HepG2 (cell line): ENCODE measurements around the gene TNFAIP6. TPM values are rescaled to one million over a fixed set of nuclear protein-coding genes. Genes with fewer than 3 reads are reported as not detected.

Experiments used
- ATF7 ChIP-seq, 2 experiments: fragments of 450-650 bp in 1 of 2; sonication (generic) in 1 of 2; formaldehyde crosslinking in 1 of 2; IDR thresholded peaks; 2 replicates each; pipeline versions ENCODE4 v1.4.0 to v1.6.1; 2016 to 2020; ENCODE audit warnings: antibody characterized with exemption in 1 of 2, mild to moderate bottlenecking in 1 of 2, missing genetic modification reagents in 1 of 2
- CEBPB ChIP-seq: IDR thresholded peaks from 2 replicates; pipeline ENCODE4 v1.6.1; 2011; ENCODE audit warnings: low read depth, low read length, improper control_type of control experiment, borderline replicate concordance
- FIP1L1 ChIP-seq: fragments of 200-400 bp; formaldehyde crosslinking; IDR thresholded peaks from 2 replicates; pipeline ENCODE4 v1.6.1; 2018; ENCODE audit warnings: low read depth, mild to moderate bottlenecking, low read length, moderate library complexity, borderline replicate concordance; ENCODE audit not compliant: insufficient read depth
- HBP1 ChIP-seq: IDR thresholded peaks from 2 replicates; pipeline ENCODE4 v1.6.1; 2016; ENCODE audit warnings: low read depth, control low read depth
- KDM5A ChIP-seq: fragments of 200-600 bp; sonication (generic); IDR thresholded peaks from 2 replicates; pipeline ENCODE4 v1.7.0; 2018; ENCODE audit warnings: antibody characterized with exemption, mild to moderate bottlenecking, low read length, borderline replicate concordance
- MYNN ChIP-seq: sonication (generic); formaldehyde crosslinking; IDR thresholded peaks from 2 replicates; pipeline ENCODE4 v1.4.0; 2020; ENCODE audit warnings: mild to moderate bottlenecking, low read depth, missing genetic modification reagents
- PLSCR1 ChIP-seq: sonication (generic); formaldehyde crosslinking; IDR thresholded peaks from 2 replicates; pipeline ENCODE4 v1.5.0; 2020; ENCODE audit warnings: missing genetic modification reagents, mild to moderate bottlenecking, borderline replicate concordance
- SNAPC2 ChIP-seq: sonication (generic); formaldehyde crosslinking; IDR thresholded peaks from 2 replicates; pipeline ENCODE4 v1.8.1; 2022; ENCODE audit warnings: mild to moderate bottlenecking, missing genetic modification reagents
- TAF15 ChIP-seq: fragments of 200-400 bp; formaldehyde crosslinking; IDR thresholded peaks from one replicate; pipeline ENCODE4 v1.6.1; 2018; ENCODE audit warnings: mild to moderate bottlenecking, low read depth, low read length; ENCODE audit not compliant: poor library complexity, severe bottlenecking
- ZBTB3 ChIP-seq: sonication (generic); formaldehyde crosslinking; IDR thresholded peaks from 2 replicates; pipeline ENCODE4 v1.4.0; 2020; ENCODE audit warnings: low read depth, mild to moderate bottlenecking, moderate library complexity, missing genetic modification reagents, borderline replicate concordance
- ZMAT3 ChIP-seq: sonication (generic); formaldehyde crosslinking; conservative IDR thresholded peaks from 2 replicates; pipeline ENCODE4 v1.7.0; 2021; ENCODE audit warnings: missing genetic modification reagents
- ZMAT5 ChIP-seq: sonication (generic); formaldehyde crosslinking; IDR thresholded peaks from 2 replicates; pipeline ENCODE4 v1.5.0; 2020; ENCODE audit warnings: mild to moderate bottlenecking, low read depth, missing genetic modification reagents, borderline replicate concordance
- ZMYM3 ChIP-seq: sonication (generic); formaldehyde crosslinking; IDR thresholded peaks from 2 replicates; pipeline ENCODE4 v1.5.1; 2020; ENCODE audit warnings: mild to moderate bottlenecking, missing genetic modification reagents
- ZNF3 ChIP-seq: IDR thresholded peaks from 2 replicates; pipeline ENCODE4 v1.7.0; 2017; ENCODE audit warnings: inconsistent platforms
- ZNF382 ChIP-seq: sonication (generic); formaldehyde crosslinking; IDR thresholded peaks from 2 replicates; pipeline ENCODE4 v1.5.0; 2020; ENCODE audit warnings: missing genetic modification reagents, mild to moderate bottlenecking, borderline replicate concordance
- ZNF431 ChIP-seq: sonication (generic); formaldehyde crosslinking; IDR thresholded peaks from 2 replicates; pipeline ENCODE4 v1.9.0; 2022; ENCODE audit warnings: missing genetic modification reagents, low read depth, mild to moderate bottlenecking, borderline replicate concordance
- ZNF543 ChIP-seq: sonication (generic); formaldehyde crosslinking; IDR thresholded peaks from 2 replicates; pipeline ENCODE4 v1.4.0; 2020; ENCODE audit warnings: mild to moderate bottlenecking, missing genetic modification reagents
- ZNF556 ChIP-seq: sonication (generic); formaldehyde crosslinking; IDR thresholded peaks from 2 replicates; pipeline ENCODE4 v1.4.0; 2020; ENCODE audit warnings: mild to moderate bottlenecking, missing genetic modification reagents, borderline replicate concordance
- ZNF567 ChIP-seq: sonication (generic); formaldehyde crosslinking; IDR thresholded peaks from 2 replicates; pipeline ENCODE4 v1.8.1; 2023; ENCODE audit warnings: mild to moderate bottlenecking, missing genetic modification reagents, borderline replicate concordance
- ZNF577 ChIP-seq: sonication (generic); formaldehyde crosslinking; IDR thresholded peaks from 2 replicates; pipeline ENCODE4 v1.4.0; 2020; ENCODE audit warnings: mild to moderate bottlenecking, low read depth, missing genetic modification reagents, borderline replicate concordance
- ZNF839 ChIP-seq: sonication (generic); formaldehyde crosslinking; IDR thresholded peaks from 2 replicates; pipeline ENCODE4 v1.4.0; 2020; ENCODE audit warnings: missing genetic modification reagents, mild to moderate bottlenecking, borderline replicate concordance
- ZSCAN12 ChIP-seq: sonication (generic); formaldehyde crosslinking; IDR thresholded peaks from 2 replicates; pipeline ENCODE4 v1.9.0; 2021; ENCODE audit warnings: mild to moderate bottlenecking, missing genetic modification reagents
- ZSCAN5A ChIP-seq: sonication (generic); formaldehyde crosslinking; IDR thresholded peaks from 2 replicates; pipeline ENCODE4 v1.8.0; 2022; ENCODE audit warnings: mild to moderate bottlenecking, missing genetic modification reagents, borderline replicate concordance
- polyA plus RNA-seq, 8 experiments: library from polyadenylated mRNA; depleted of rRNA in 3 of 8; stranded (reverse) in 7 of 8; unstranded in 1 of 8; fragments of >200 nt; fragmentation: Illumina TruSeq in 4 of 8; extraction: Trizol in 4 of 8; gene quantifications; 2 replicates each; pipeline versions ENCODE4 v1.2.1 to v1.2.3, GENCODE V29; 2011 to 2016; ENCODE audit warnings: low read depth in 4 of 8, missing spikeins in 1 of 8, mixed read lengths in 1 of 8; ENCODE audit not compliant: insufficient read depth in 1 of 8
- total RNA-seq, 5 experiments: library from RNA; depleted of rRNA; stranded (reverse); fragments of >200 nt; fragmentation: Illumina TruSeq; extraction: Trizol; gene quantifications; 2 replicates each; pipeline ENCODE4 v1.2.3, GENCODE V29; 2016; ENCODE audit warnings: low read depth in 1 of 5

Gene TNFAIP6
- total and polyA plus RNA-seq, 2 of the 13 experiments (the other 11 are each of a cell fraction or from before 2014, with no cell fraction given), result not detected

- TF ChIP-seq ZNF543 (CRISPR knock-in tag), result peak; percentile 86; the same call in 1 of the 2 replicates
- no peak for TF ChIP-seq ZNF567
- peak; percentile 83; the same call in 1 of the 2 replicates for TF ChIP-seq HBP1 (CRISPR knock-in tag)
- no peak for TF ChIP-seq ZMAT5 (CRISPR knock-in tag)
- peak; percentile 54; the same call in 1 of the 2 replicates for TF ChIP-seq ZBTB3 (CRISPR knock-in tag)
- no peak for TF ChIP-seq ZNF382
- no peak for TF ChIP-seq PLSCR1 (CRISPR knock-in tag)
- TF ChIP-seq CEBPB, result no peak
- no peak for TF ChIP-seq ZSCAN12 (CRISPR knock-in tag)
- TF ChIP-seq ZNF3 (CRISPR knock-in tag), result no peak; the same call in 1 of the 2 replicates
- peak; percentile 91 for TF ChIP-seq ZMYM3 (CRISPR knock-in tag)
- TF ChIP-seq ZNF431 (CRISPR knock-in tag), result peak; percentile 92
- TF ChIP-seq ZNF556 (CRISPR knock-in tag), result peak; percentile 77; the same call in 1 of the 2 replicates
- TF ChIP-seq TAF15, result peak; percentile 88
- TF ChIP-seq ZNF839 (CRISPR knock-in tag), result no peak; the same call in 1 of the 2 replicates
- peak; percentile 82; the same call in 1 of the 2 replicates for TF ChIP-seq MYNN (CRISPR knock-in tag)
- no peak for TF ChIP-seq SNAPC2 (CRISPR knock-in tag)
- TF ChIP-seq FIP1L1, result no peak
- peak; percentile 87 for TF ChIP-seq ZMAT3 (CRISPR knock-in tag)
- TF ChIP-seq ZNF577 (CRISPR knock-in tag), result no peak
- peak; percentile 81; the same call in 1 of the 2 replicates for TF ChIP-seq ZSCAN5A
- TF ChIP-seq KDM5A, result peak; percentile 59; the same call in 1 of the 2 replicates
- TF ChIP-seq ATF7 (IDR thresholded peaks at IDR 0.05), result no peak
- no peak; the same call in 1 of the 2 replicates for TF ChIP-seq ATF7 (CRISPR knock-in tag; IDR thresholded peaks at IDR 0.05)
Measured at GRCh38 chr2:151409601-151410484, 52.5 kb downstream of the TNFAIP6 start, which contains the start of gene RIF1 (continued).
